HEK293 (cell line): ENCODE data around the gene PRKCD.

Source experiments
- YY1 ChIP-seq: fragments of 450-650 bp; formaldehyde crosslinking; IDR thresholded peaks from 2 replicates; pipeline ENCODE4 v1.5.1; 2018; ENCODE audit warnings: missing biosample characterization, missing genetic modification characterization
- ZBTB1 ChIP-seq: fragments of 450-650 bp; formaldehyde crosslinking; IDR thresholded peaks from 2 replicates; pipeline ENCODE4 v1.5.1; 2016; ENCODE audit warnings: missing biosample characterization, missing genetic modification characterization
- ZNF169 ChIP-seq: fragments of 450-650 bp; formaldehyde crosslinking; IDR thresholded peaks from 2 replicates; pipeline ENCODE4 v1.5.1; 2016; ENCODE audit warnings: missing biosample characterization, missing genetic modification characterization
- ZNF175 ChIP-seq: fragments of 450-650 bp; formaldehyde crosslinking; IDR thresholded peaks from 2 replicates; pipeline ENCODE4 v1.5.1; 2016; ENCODE audit warnings: missing biosample characterization, missing genetic modification characterization
- ZNF211 ChIP-seq: fragments of 450-650 bp; formaldehyde crosslinking; IDR thresholded peaks from 2 replicates; pipeline ENCODE4 v1.5.1; 2016; ENCODE audit warnings: low read depth, missing biosample characterization, missing genetic modification characterization
- ZNF629 ChIP-seq: fragments of 450-650 bp; formaldehyde crosslinking; IDR thresholded peaks from 2 replicates; pipeline ENCODE4 v1.5.1; 2017; ENCODE audit warnings: missing biosample characterization, missing genetic modification characterization
- ZNF701 ChIP-seq: fragments of 450-650 bp; formaldehyde crosslinking; IDR thresholded peaks from 2 replicates; pipeline ENCODE4 v1.5.1; 2016; ENCODE audit warnings: missing biosample characterization, missing genetic modification characterization
- TF ChIP-seq, protein P1 (sequence below): fragments of 450-650 bp; formaldehyde crosslinking; IDR thresholded peaks from 2 replicates; pipeline ENCODE4 v1.5.1; 2016; ENCODE audit warnings: missing biosample characterization, missing genetic modification characterization
- TF ChIP-seq, protein P2 (sequence below): fragments of 450-650 bp; formaldehyde crosslinking; IDR thresholded peaks from 2 replicates; pipeline ENCODE4 v1.5.1; 2016; ENCODE audit warnings: missing biosample characterization, missing genetic modification characterization
- TF ChIP-seq, protein P3 (sequence below): fragments of 450-650 bp; formaldehyde crosslinking; IDR thresholded peaks from 2 replicates; pipeline ENCODE4 v1.5.1; 2017; ENCODE audit warnings: missing biosample characterization, missing genetic modification characterization
- TF ChIP-seq, protein P4 (sequence below): fragments of 450-650 bp; formaldehyde crosslinking; IDR thresholded peaks from 2 replicates; pipeline ENCODE4 v1.5.1; 2017; ENCODE audit warnings: missing biosample characterization, mild to moderate bottlenecking, missing genetic modification characterization, moderate library complexity
- TF ChIP-seq, protein P5 (sequence below): fragments of 450-650 bp; formaldehyde crosslinking; IDR thresholded peaks from 2 replicates; pipeline ENCODE4; 2016; ENCODE audit warnings: missing biosample characterization, missing genetic modification characterization

DNA sequence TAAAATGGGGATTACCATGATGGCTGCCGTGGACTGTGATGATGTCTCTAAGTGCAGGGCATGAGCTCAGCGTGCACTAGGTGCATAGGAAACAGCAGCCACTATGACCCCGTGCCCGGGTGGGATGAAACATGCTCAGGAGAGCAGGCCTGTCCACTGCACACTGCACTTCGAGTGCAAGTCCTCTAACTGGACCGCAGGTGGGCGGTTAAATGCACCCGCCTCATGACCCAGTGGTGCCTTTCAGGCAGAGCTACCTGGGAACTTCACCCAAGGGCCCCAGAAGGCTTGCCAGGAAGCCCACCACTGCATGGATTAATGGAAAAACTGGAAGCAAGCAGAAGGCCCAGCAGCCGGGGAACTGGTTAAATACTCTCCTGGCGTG lies 34.0 kb downstream of the PRKCD start:
- TF ChIP-seq, protein P1, sequence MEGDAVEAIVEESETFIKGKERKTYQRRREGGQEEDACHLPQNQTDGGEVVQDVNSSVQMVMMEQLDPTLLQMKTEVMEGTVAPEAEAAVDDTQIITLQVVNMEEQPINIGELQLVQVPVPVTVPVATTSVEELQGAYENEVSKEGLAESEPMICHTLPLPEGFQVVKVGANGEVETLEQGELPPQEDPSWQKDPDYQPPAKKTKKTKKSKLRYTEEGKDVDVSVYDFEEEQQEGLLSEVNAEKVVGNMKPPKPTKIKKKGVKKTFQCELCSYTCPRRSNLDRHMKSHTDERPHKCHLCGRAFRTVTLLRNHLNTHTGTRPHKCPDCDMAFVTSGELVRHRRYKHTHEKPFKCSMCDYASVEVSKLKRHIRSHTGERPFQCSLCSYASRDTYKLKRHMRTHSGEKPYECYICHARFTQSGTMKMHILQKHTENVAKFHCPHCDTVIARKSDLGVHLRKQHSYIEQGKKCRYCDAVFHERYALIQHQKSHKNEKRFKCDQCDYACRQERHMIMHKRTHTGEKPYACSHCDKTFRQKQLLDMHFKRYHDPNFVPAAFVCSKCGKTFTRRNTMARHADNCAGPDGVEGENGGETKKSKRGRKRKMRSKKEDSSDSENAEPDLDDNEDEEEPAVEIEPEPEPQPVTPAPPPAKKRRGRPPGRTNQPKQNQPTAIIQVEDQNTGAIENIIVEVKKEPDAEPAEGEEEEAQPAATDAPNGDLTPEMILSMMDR (tag by site-specific recombination): no peak
- TF ChIP-seq, protein P2, sequence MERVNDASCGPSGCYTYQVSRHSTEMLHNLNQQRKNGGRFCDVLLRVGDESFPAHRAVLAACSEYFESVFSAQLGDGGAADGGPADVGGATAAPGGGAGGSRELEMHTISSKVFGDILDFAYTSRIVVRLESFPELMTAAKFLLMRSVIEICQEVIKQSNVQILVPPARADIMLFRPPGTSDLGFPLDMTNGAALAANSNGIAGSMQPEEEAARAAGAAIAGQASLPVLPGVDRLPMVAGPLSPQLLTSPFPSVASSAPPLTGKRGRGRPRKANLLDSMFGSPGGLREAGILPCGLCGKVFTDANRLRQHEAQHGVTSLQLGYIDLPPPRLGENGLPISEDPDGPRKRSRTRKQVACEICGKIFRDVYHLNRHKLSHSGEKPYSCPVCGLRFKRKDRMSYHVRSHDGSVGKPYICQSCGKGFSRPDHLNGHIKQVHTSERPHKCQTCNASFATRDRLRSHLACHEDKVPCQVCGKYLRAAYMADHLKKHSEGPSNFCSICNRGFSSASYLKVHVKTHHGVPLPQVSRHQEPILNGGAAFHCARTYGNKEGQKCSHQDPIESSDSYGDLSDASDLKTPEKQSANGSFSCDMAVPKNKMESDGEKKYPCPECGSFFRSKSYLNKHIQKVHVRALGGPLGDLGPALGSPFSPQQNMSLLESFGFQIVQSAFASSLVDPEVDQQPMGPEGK (tag by site-specific recombination): no peak
- TF ChIP-seq, protein P3, sequence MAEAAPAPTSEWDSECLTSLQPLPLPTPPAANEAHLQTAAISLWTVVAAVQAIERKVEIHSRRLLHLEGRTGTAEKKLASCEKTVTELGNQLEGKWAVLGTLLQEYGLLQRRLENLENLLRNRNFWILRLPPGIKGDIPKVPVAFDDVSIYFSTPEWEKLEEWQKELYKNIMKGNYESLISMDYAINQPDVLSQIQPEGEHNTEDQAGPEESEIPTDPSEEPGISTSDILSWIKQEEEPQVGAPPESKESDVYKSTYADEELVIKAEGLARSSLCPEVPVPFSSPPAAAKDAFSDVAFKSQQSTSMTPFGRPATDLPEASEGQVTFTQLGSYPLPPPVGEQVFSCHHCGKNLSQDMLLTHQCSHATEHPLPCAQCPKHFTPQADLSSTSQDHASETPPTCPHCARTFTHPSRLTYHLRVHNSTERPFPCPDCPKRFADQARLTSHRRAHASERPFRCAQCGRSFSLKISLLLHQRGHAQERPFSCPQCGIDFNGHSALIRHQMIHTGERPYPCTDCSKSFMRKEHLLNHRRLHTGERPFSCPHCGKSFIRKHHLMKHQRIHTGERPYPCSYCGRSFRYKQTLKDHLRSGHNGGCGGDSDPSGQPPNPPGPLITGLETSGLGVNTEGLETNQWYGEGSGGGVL (tag by site-specific recombination): no peak
- TF ChIP-seq ZNF175 (tag by site-specific recombination): no peak
- TF ChIP-seq, protein P4, sequence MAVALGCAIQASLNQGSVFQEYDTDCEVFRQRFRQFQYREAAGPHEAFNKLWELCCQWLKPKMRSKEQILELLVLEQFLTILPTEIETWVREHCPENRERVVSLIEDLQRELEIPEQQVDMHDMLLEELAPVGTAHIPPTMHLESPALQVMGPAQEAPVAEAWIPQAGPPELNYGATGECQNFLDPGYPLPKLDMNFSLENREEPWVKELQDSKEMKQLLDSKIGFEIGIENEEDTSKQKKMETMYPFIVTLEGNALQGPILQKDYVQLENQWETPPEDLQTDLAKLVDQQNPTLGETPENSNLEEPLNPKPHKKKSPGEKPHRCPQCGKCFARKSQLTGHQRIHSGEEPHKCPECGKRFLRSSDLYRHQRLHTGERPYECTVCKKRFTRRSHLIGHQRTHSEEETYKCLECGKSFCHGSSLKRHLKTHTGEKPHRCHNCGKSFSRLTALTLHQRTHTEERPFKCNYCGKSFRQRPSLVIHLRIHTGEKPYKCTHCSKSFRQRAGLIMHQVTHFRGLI: no peak
- TF ChIP-seq ZNF169 (tag by site-specific recombination): no peak
- TF ChIP-seq, protein P5, sequence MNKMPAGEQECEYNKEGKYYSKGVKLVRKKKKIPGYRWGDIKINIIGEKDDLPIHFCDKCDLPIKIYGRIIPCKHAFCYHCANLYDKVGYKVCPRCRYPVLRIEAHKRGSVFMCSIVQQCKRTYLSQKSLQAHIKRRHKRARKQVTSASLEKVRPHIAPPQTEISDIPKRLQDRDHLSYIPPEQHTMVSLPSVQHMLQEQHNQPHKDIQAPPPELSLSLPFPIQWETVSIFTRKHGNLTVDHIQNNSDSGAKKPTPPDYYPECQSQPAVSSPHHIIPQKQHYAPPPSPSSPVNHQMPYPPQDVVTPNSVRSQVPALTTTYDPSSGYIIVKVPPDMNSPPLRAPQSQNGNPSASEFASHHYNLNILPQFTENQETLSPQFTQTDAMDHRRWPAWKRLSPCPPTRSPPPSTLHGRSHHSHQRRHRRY (tag by site-specific recombination): no peak
- no peak for TF ChIP-seq ZNF211 (tag by site-specific recombination)
- no peak for TF ChIP-seq ZNF629 (tag by site-specific recombination)
- TF ChIP-seq ZBTB1 (tag by site-specific recombination): no peak
- TF ChIP-seq YY1: no peak
- TF ChIP-seq ZNF701 (tag by site-specific recombination): no peak
